GM12878 (cell line): ENCODE data around the gene SMCO1. TPM values are rescaled to one million over a fixed set of nuclear protein-coding genes. Genes with fewer than 3 reads are reported as not detected.
A peak's percentile ranks its signal among the peaks of the same experiment; 100 is the strongest.
"Not testable (repeated sequence)": the region's sequence is repeated elsewhere in the genome, so short reads cannot be mapped to it uniquely, and the experiment has no call there.

Experiments used
- ATAC-seq: fragments of 200-7000 bp; cut with Tn5 transposase; 3 replicates; pipeline ENCODE4 v1.9.1; 2020; ENCODE audit warnings: mild to moderate bottlenecking, moderate library complexity
- BruUV-seq: library from RNA; stranded (reverse); fragments of 400-500 nt; replicated peaks from 2 replicates; lab custom pipeline; 2021; lab: Mats Ljungman, UMichigan
- CTCF ChIA-PET: fragments of 300-600 bp; sonication (Branson Sonifier 250); formaldehyde crosslinking; extraction: SDS; loops from one replicate; lab custom pipeline; 2021; ENCODE audit warnings: inconsistent platforms; lab: Yijun Ruan, JAX
- POLR2A ChIA-PET: fragments of 350-600 bp; formaldehyde crosslinking; extraction: SDS; loops from one replicate; lab custom pipeline; 2021; ENCODE audit warnings: inconsistent platforms; lab: Charles Lee
- RAD21 ChIA-PET: fragments of 300-600 bp; sonication (Branson Sonifier 250); formaldehyde crosslinking; loops from one replicate; lab custom pipeline; 2023; ENCODE audit warnings: antibody characterized with exemption; ENCODE audit not compliant: unreplicated experiment; lab: Charles Lee
- SMC1A ChIA-PET: fragments of 300-600 bp; sonication (Branson Sonifier 250); formaldehyde crosslinking; loops from one replicate; lab custom pipeline; 2023; ENCODE audit not compliant: unreplicated experiment, uncharacterized antibody; lab: Charles Lee
- DNase-seq: peaks from one replicate; pipeline ENCODE4 v3.0.0-alpha.2; 2011; ENCODE audit warnings: low read depth, low spot score
- FAIRE-seq: peaks from 3 replicates; lab custom pipeline; 2011; peaks lifted over from hg19 to GRCh38; lab: Jason Lieb, UNC
- H2AFZ ChIP-seq: 2 replicates; pipeline ENCODE4 v1.6.0; 2011; ENCODE audit warnings: low read depth, low read length, control low read depth; ENCODE audit not compliant: control insufficient read depth
- H3K27ac ChIP-seq: 2 replicates; pipeline ENCODE4 v1.5.1; 2011; ENCODE audit warnings: control low read depth; ENCODE audit not compliant: control insufficient read depth, insufficient read depth
- H3K27me3 ChIP-seq, 2 experiments: replicated peaks in 1 of 2; 2 replicates each; pipeline versions ENCODE4 v1.6.0 to v1.6.1; 2011; ENCODE audit warnings: low read length in 1 of 2; ENCODE audit not compliant: control insufficient read depth in 2 of 2, insufficient read depth in 2 of 2
- H3K36me3 ChIP-seq, 2 experiments: 2 replicates each; pipeline ENCODE4 v1.5.1; 2011; ENCODE audit warnings: low read length in 1 of 2; ENCODE audit not compliant: control insufficient read depth in 2 of 2, insufficient read depth in 2 of 2
- H3K4me1 ChIP-seq: 2 replicates; pipeline ENCODE4 v1.6.1; 2011; ENCODE audit warnings: mild to moderate bottlenecking, low read length, moderate library complexity, mixed read lengths; ENCODE audit not compliant: control insufficient read depth, insufficient read depth
- H3K4me2 ChIP-seq: 2 replicates; pipeline ENCODE4 v1.6.0; 2011; ENCODE audit warnings: control low read depth; ENCODE audit not compliant: control insufficient read depth, insufficient read depth
- H3K4me3 ChIP-seq: fragments of 200-600 bp; sonication (generic); 2 replicates; pipeline ENCODE4 v1.5.1; 2016
- H3K79me2 ChIP-seq: 2 replicates; pipeline ENCODE4 v1.6.0; 2011; ENCODE audit warnings: low read length; ENCODE audit not compliant: control insufficient read depth, insufficient read depth
- H3K9ac ChIP-seq: 2 replicates; pipeline ENCODE4 v1.8.0; 2011; ENCODE audit warnings: low read length, control low read depth, mixed read lengths; ENCODE audit not compliant: control insufficient read depth, insufficient read depth
- H3K9me3 ChIP-seq: replicated peaks from 3 replicates; pipeline ENCODE4 v1.5.1; 2011; ENCODE audit warnings: mild to moderate bottlenecking, low read length; ENCODE audit not compliant: control insufficient read depth, insufficient read depth
- H4K20me1 ChIP-seq: 2 replicates; pipeline ENCODE4 v1.6.0; 2011; ENCODE audit not compliant: control insufficient read depth, insufficient read depth
- E2F8 ChIP-seq: fragments of 450-650 bp; IDR thresholded peaks from 2 replicates; pipeline ENCODE4 v1.6.1; 2018; ENCODE audit warnings: mild to moderate bottlenecking, low read depth, moderate library complexity; ENCODE audit not compliant: partially characterized antibody
- ZNF217 ChIP-seq: fragments of 450-650 bp; IDR thresholded peaks from 2 replicates; pipeline ENCODE4 v1.6.1; 2017; ENCODE audit warnings: antibody characterized with exemption, mild to moderate bottlenecking
- WGBS: methylation state at CpG from one replicate; pipeline ENCODE4 v1.1.6; 2016; ENCODE audit warnings: low lambda C conversion rate; ENCODE audit not compliant: insufficient replicate concordance, insufficient coverage; ENCODE audit errors: missing lambda C conversion rate; 5-methylcytosine and 5-hydroxymethylcytosine counted together
- in situ Hi-C: fragments of 300-500 bp; cut with MboI; formaldehyde crosslinking; loops from 9 replicates; pipeline ENCODE4 v1.14.3; 2018; ENCODE audit warnings: mixed read lengths
- intact Hi-C: fragments of 100-400 bp; cut with micrococcal nuclease; formaldehyde crosslinking; loops from one replicate; pipeline ENCODE4 v1.14.2; 2022; ENCODE audit not compliant: unreplicated experiment
- polyA plus RNA-seq, 11 experiments: library from polyadenylated mRNA; depleted of rRNA in 4 of 11; unstranded in 6 of 11; stranded (reverse) in 5 of 11; fragments of >200 nt; fragmentation: Nextera tagmentation in 4 of 11; fragmentation: Illumina TruSeq in 1 of 11; extraction: Ambion mirVana in 4 of 11; extraction: Trizol in 1 of 11; gene quantifications; 1 replicate in 1 of 11; 2 replicates in 10 of 11; pipeline versions ENCODE4 v1.2.1 to v1.2.3, GENCODE V29; 2011 to 2016; ENCODE audit warnings: inconsistent platforms in 2 of 11, missing spikeins in 2 of 11, low read depth in 1 of 11
- total RNA-seq, 4 experiments: library from RNA; depleted of rRNA in 3 of 4; stranded (reverse); fragments of >200 nt in 3 of 4; fragmentation: Illumina TruSeq in 1 of 4; extraction: Trizol in 1 of 4; gene quantifications; 2 replicates each; pipeline versions ENCODE4 v1.2.1 to v1.2.3, GENCODE V29; 2013 to 2021

SMCO1 gene
- total and polyA plus RNA-seq, 10 of the 15 experiments (the other 5 are each of a cell fraction or from before 2014, with no cell fraction given): 0.05 TPM; not detected in 9

DNA sequence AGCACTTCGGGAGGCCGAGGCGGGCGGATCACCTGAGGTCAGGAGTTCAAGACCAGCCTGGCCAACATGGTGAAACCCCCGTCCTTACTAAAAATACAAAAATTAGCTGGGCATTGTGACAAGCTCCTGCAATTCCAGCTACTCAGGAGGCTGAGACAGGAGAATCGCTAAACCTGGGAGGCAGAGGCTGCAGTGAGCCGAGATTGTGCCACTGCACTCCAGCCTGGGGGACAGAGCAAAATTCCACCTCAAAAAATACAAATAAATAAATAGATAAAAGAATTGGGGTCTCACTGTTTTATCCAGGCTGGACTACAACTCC is 11.1 kb downstream of the SMCO1 start:
- Histone ChIP-seq H3K79me2 (peaks cover 43% of the 10 kb centered on the region), H3K9ac (peak overlapping the region; percentile 96), H3K27ac (peak overlapping the region; percentile 99), H2AFZ (peak overlapping the region; percentile 50), H3K4me3 (peak overlapping the region; percentile 53; the same call in 1 of the 2 replicates), H3K4me2 (peak overlapping the region; percentile 19; the same call in 1 of the 2 replicates)
- ChIA-PET CTCF (interaction anchor here (1.1 to 1.7 kb wide), 5 partner anchors 11 to 25 kb away, joined by 4 to 6 read pairs (median 5); partner anchors contain the start of gene SMCO1), RAD21 (interaction anchor here (0.7 to 1.5 kb wide), 4 partner anchors 19 to 186 kb away, joined by 3 to 4 read pairs (median 3); partner anchors contain the start of gene DYNLT2B), SMC1A (interaction anchor here (0.8 to 1.2 kb wide), 2 partner anchors 13 to 68 kb away, joined by 3 read pairs; no protein-coding TSS in a partner anchor), POLR2A (interaction anchor here (0.6 to 1.5 kb wide), 3 partner anchors 63 to 227 kb away, joined by 3 to 4 read pairs (median 3); no protein-coding TSS in a partner anchor)
- H3K9me3 ChIP-seq, FAIRE-seq, in situ Hi-C loops, BruUV-seq, DNase-seq, H3K36me3 ChIP-seq, H3K27me3 ChIP-seq, H4K20me1 ChIP-seq, H3K4me1 ChIP-seq, ATAC-seq: not testable (repeated sequence)
- 26% methylated on average over 7 of the region's 7 CpGs for WGBS
- intact Hi-C loops: loop anchor here (5.0 kb wide), 1 partner anchor 62 kb away; no protein-coding TSS in a partner anchor
- TF ChIP-seq ZNF217 (peak; percentile 82), E2F8 (peak; percentile 10)
